T-helper 17 cell (primary cell): ENCODE data around the gene ECM1. TPM values are rescaled to one million over a fixed set of nuclear protein-coding genes. Genes with fewer than 3 reads are reported as not detected.
A peak's percentile ranks its signal among the peaks of the same experiment; 100 is the strongest.

Experiments used
- ATAC-seq: fragments of 150-1000 bp; cut with Tn5 transposase; 2 replicates; pipeline ENCODE4 v1.10.0; 2021; ENCODE audit warnings: mild to moderate bottlenecking, moderate library complexity
- DNase-seq, 3 donors: peaks; one replicate each; pipeline versions ENCODE4 v3.0.0 to v3.0.0-alpha.2; 2020 to 2021
- H3K9me3 ChIP-seq: one replicate; pipeline ENCODE4 v1.7.0; 2013; ENCODE audit warnings: low read length, mild to moderate bottlenecking; ENCODE audit not compliant: control insufficient read depth, poor library complexity, severe bottlenecking
- H3K27ac Mint-ChIP-seq: one replicate; pipeline ENCODE4 v1.8.0; 2022; ENCODE audit warnings: mild to moderate bottlenecking, moderate library complexity, mixed read lengths
- H3K27me3 Mint-ChIP-seq: one replicate; pipeline ENCODE4 v1.8.0; 2022; ENCODE audit warnings: mixed read lengths
- H3K36me3 Mint-ChIP-seq: one replicate; pipeline ENCODE4 v1.8.0; 2022; ENCODE audit warnings: low read depth, mixed read lengths
- H3K4me1 Mint-ChIP-seq: one replicate; pipeline ENCODE4 v1.8.0; 2022; ENCODE audit warnings: mild to moderate bottlenecking, mixed read lengths
- H3K4me3 Mint-ChIP-seq: one replicate; pipeline ENCODE4 v1.8.0; 2022; ENCODE audit warnings: mild to moderate bottlenecking, moderate library complexity, mixed read lengths
- total RNA-seq, 4 donors: library from RNA in 2 of 4; stranded (reverse) in 2 of 4; gene quantifications; one replicate each; pipeline ENCODE4 v1.2.3 and lab custom pipeline; 2022 to 2026

ECM1 gene
- total RNA-seq, 2 donors from 2014 or later: 0.25 to 0.70 TPM

- H3K27ac Mint-ChIP-seq: peak overlapping the region; percentile 99
- H3K27me3 Mint-ChIP-seq: no peaks in the 10 kb centered on the region
- no peaks in the 10 kb centered on the region for H3K36me3 Mint-ChIP-seq
- H3K4me3 Mint-ChIP-seq: peak overlapping the region; percentile 99
- DNase-seq: peak; percentile 52 to 70 (median 55)
- peaks cover 40% of the 10 kb centered on the region for H3K4me1 Mint-ChIP-seq
- H3K9me3 ChIP-seq: no peaks in the 10 kb centered on the region
- ATAC-seq: peak; percentile 32
These were observed 52.8 kb downstream of the ECM1 start for GRCh38 chr1:150560576-150561253.

GRCh38 chr1:150561254-150561973, 53.5 kb downstream of the ECM1 start:
- Mint-ChIP-seq H3K27me3 (no peaks in the 10 kb centered on the region), H3K4me3 (peak overlapping the region; percentile 99), H3K36me3 (no peaks in the 10 kb centered on the region), H3K4me1 (peaks cover 42% of the 10 kb centered on the region), H3K27ac (peak overlapping the region; percentile 99)
- peak in 2 of 3 donors; percentile 39 to 47 for DNase-seq
- no peaks in the 10 kb centered on the region for H3K9me3 ChIP-seq
- ATAC-seq: peak; percentile 15

GRCh38 chr1:150561974-150562445, 54.1 kb downstream of the ECM1 start:
- Mint-ChIP-seq H3K27ac (peak overlapping the region; percentile 99), H3K36me3 (no peaks in the 10 kb centered on the region), H3K4me1 (peaks cover 48% of the 10 kb centered on the region), H3K27me3 (no peaks in the 10 kb centered on the region), H3K4me3 (peak overlapping the region; percentile 99)
- H3K9me3 ChIP-seq: no peaks in the 10 kb centered on the region
- ATAC-seq (peak; percentile 50), DNase-seq (peak; percentile 65 to 66 (median 65))

- DNase-seq: peak; percentile 34 to 64 (median 45)
- peak; percentile 40 for ATAC-seq
- no peaks in the 10 kb centered on the region for H3K9me3 ChIP-seq
- no peaks in the 10 kb centered on the region for H3K27me3 Mint-ChIP-seq
- H3K27ac Mint-ChIP-seq: peak overlapping the region; percentile 99
- peaks cover 55% of the 10 kb centered on the region for H3K4me1 Mint-ChIP-seq
- peak overlapping the region; percentile 99 for H3K4me3 Mint-ChIP-seq
- H3K36me3 Mint-ChIP-seq: no peaks in the 10 kb centered on the region
These were observed 54.8 kb downstream of the ECM1 start for GRCh38 chr1:150562446-150563339.

Other genes with a start within 250 kb of the ECM1 start
- gene APH1A, start 239.1 kb upstream of the ECM1 start, total RNA-seq: 100 to 1,000 TPM; 118 TPM
- gene C1orf54, start 235.3 kb upstream of the ECM1 start, total RNA-seq: 1 to 10 TPM; 4.6 to 6.6 TPM
- 1 to 10 TPM; 3.6 to 4.5 TPM for gene CIART, start 225.6 kb upstream of the ECM1 start, total RNA-seq
- 10 to 100 TPM; 48.5 to 49.2 TPM for gene MRPS21, start 214.2 kb upstream of the ECM1 start, total RNA-seq
- 100 to 1,000 TPM; 108 to 111 TPM for gene PRPF3, start 186.6 kb upstream of the ECM1 start, total RNA-seq
- gene RPRD2, start 144.0 kb upstream of the ECM1 start, total RNA-seq: 10 to 100 TPM; 36.2 to 38.7 TPM
- 10 to 100 TPM; 28.5 to 32.9 TPM for gene TARS2, start 20.7 kb upstream of the ECM1 start, total RNA-seq
- gene FALEC, start 7.6 kb downstream of the ECM1 start, total RNA-seq: 1 to 10 TPM in 1 of 2 donors, not detected in 1; 1.1 TPM
- 1 to 10 TPM in 1 of 2 donors, under 1 TPM in 1; 0.39 to 1.6 TPM for gene ADAMTSL4, start 41.3 kb downstream of the ECM1 start, total RNA-seq
- 1,000 to 10,000 TPM in 1 of 2 donors, 100 to 1,000 TPM in 1; 776 to 1,091 TPM for gene MCL1, start 71.5 kb downstream of the ECM1 start, total RNA-seq
- 100 to 1,000 TPM; 152 to 173 TPM for gene ENSA, start 121.5 kb downstream of the ECM1 start, total RNA-seq
- 1 to 10 TPM; 7.0 to 9.1 TPM for gene GOLPH3L, start 189.0 kb downstream of the ECM1 start, total RNA-seq
- gene HORMAD1, start 212.8 kb downstream of the ECM1 start, total RNA-seq: under 1 TPM in 1 of 2 donors, not detected in 1; 0.80 TPM